GM19193 (cell line): ENCODE results near the gene ZNHIT6.
A peak's percentile ranks its signal among the peaks of the same experiment; 100 is the strongest.

Source experiments
- POLR2A ChIP-seq: IDR thresholded peaks from 4 replicates; pipeline ENCODE4 v1.6.1; 2011; ENCODE audit not compliant: insufficient read depth, insufficient read length; ENCODE audit errors: extremely low read depth

The ZNHIT6 gene

GRCh38 chr1:85707990-85708828, at the start of gene ZNHIT6:
Gene ZNHIT6 (minus strand): TSS chr1:85708433. CDS start chr1:85708284, 149 bp downstream.
- peak; percentile 75 for TF ChIP-seq POLR2A

GRCh38 chr1:85756864-85757263, 48.6 kb upstream of the ZNHIT6 start:
- no peak for TF ChIP-seq POLR2A

GRCh38 chr1:85748120-85748519, 39.9 kb upstream of the ZNHIT6 start:
- TF ChIP-seq POLR2A: no peak

- no peak for TF ChIP-seq POLR2A
These were observed 38.5 kb upstream of the ZNHIT6 start for GRCh38 chr1:85746777-85747176.

- no peak for TF ChIP-seq POLR2A
These were observed 35.6 kb upstream of the ZNHIT6 start for GRCh38 chr1:85743814-85744213.

- no peak for TF ChIP-seq POLR2A
These were observed 26.7 kb upstream of the ZNHIT6 start for GRCh38 chr1:85734931-85735330.

- TF ChIP-seq POLR2A: no peak
These were observed 10.6 kb upstream of the ZNHIT6 start for GRCh38 chr1:85718678-85719340.

GRCh38 chr1:85708829-85709227, 595 bp upstream of the ZNHIT6 start:
- no peak for TF ChIP-seq POLR2A

- no peak for TF ChIP-seq POLR2A
These were observed 805 bp downstream of the ZNHIT6 start for GRCh38 chr1:85707267-85707989.

- no peak for TF ChIP-seq POLR2A
These were observed 2.3 kb downstream of the ZNHIT6 start for GRCh38 chr1:85705940-85706339.

GRCh38 chr1:85700422-85700821, 7.8 kb downstream of the ZNHIT6 start:
- TF ChIP-seq POLR2A: no peak

GRCh38 chr1:85697895-85698294, 10.3 kb downstream of the ZNHIT6 start:
- no peak for TF ChIP-seq POLR2A

- no peak for TF ChIP-seq POLR2A
These were observed 15.4 kb downstream of the ZNHIT6 start for GRCh38 chr1:85692730-85693314.

GRCh38 chr1:85689775-85690404, 18.3 kb downstream of the ZNHIT6 start:
- no peak for TF ChIP-seq POLR2A
